DMS 273 (cell line): ENCODE measurements around the gene INKA2.

Experiments used
- DNase-seq: peaks from one replicate; lab custom pipeline; 2025; ENCODE audit not compliant: unreplicated experiment; lab: John Stamatoyannopoulos, UW

The INKA2 gene

DNA sequence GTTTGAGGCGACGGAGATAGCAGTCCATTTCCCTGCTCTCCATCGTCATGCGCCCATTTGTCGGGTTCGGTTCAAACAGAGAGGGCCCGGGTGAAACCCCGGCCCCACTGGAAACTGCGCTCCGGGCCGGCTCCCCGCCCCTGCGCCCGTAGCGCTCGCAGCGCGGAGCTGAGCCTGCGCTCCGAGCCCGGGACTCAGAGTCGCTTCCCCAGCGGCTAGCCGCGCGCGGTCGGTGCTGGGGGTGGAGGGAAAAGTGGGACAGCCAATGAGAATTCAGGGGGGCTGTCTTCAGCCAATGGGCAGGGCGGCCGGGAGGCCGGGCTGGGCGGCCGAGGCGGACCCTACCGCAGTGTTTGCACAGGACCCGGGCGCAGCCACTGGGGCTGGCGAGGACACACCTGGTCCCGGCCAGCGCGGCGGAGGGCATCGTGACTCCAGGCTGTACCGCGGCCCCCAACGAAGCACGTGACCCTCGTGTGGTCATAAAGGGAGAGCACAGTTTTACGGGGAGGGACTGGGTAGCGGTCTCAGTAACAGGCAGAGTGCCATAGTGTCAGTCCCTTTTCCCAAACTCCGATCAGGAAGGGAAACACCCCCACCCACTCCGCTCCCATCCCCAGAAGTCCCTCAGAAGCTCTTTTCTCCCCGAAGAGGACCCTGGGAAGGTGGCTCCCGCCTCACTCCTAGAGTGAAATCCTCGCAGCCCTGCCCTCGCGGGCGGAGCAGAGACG lies at the start of gene INKA2:
TSS of gene INKA2 (minus strand) at position 202 of the 731 bp plus-strand sequence. CDS start at position 49, 153 bp downstream.
- peak; percentile 97 for DNase-seq

DNA sequence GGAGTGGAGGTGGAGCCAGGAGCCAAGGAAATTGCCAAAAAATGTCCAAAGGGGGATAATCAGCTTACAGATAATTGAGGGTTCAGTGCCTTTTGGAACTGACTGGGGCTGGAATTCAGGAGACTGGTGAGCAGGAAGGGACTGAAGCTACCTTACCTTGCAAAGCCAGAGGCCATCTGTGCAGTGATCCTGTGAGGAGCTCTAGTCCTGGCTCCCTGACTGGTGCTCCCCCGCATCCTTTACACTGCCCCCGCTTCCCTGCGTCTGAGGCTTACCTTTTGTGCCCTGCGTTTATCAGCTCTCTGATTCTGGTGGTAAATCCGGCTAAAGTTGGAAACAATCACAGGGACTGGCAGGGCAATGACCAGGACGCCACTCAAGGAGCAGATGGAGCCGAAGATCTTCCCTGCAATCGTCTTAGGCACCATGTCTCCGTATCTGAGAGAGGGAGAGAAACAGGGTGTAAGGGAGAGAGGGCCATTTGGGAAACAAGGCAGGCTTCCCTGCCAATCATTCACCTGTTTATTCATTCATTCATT lies 47.5 kb upstream of the INKA2 start:
- DNase-seq = no peak

DNA sequence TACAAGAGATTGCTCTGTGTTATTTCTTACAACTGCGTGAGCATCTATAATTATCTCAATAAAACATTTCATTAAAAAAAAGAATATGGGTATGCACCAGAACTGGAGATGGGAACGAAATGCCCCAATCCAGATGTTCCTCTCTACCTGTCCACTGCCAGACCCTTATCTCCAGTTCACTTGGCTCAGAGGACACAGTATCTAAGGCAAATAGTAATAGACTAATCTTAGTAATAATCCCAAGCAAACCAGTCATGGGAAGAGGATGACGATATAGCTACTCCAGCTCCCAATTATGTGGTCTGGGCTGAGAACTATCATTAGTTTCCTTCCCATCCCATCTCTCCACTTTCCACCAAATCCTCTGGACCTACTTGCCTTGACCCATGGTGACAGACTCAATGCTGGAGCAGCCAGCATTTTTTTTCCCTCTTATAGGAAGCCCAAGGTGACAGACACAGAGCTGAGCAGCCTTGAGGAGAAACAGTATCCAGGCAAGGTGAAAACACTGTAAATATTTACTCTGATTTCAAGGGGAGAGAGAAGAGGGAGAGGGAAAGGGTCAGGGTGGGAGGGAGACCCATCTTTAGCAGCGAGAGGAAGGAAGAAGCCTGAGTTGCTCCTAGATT lies 45.2 kb upstream of the INKA2 start:
- DNase-seq = no peak

DNA sequence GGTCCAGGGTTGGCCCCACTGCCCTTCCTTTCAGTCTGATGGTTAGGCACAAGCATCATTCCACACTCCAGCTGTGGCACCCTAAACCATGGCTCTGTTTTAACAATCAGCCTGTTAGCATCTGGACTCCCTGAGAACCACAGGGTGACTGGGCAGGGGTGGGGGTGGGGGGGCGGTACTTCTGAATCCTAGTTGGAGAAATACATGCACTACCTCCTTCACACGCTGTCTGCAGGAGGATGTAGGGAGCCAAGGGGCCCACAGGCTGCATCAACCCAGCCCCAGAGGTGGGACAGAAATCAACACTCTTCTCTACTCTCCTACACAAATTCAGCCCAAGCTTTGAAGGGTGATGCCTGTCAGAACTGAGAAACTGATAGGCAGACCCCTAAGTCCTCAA lies 40.4 kb upstream of the INKA2 start:
- DNase-seq = no peak

DNA sequence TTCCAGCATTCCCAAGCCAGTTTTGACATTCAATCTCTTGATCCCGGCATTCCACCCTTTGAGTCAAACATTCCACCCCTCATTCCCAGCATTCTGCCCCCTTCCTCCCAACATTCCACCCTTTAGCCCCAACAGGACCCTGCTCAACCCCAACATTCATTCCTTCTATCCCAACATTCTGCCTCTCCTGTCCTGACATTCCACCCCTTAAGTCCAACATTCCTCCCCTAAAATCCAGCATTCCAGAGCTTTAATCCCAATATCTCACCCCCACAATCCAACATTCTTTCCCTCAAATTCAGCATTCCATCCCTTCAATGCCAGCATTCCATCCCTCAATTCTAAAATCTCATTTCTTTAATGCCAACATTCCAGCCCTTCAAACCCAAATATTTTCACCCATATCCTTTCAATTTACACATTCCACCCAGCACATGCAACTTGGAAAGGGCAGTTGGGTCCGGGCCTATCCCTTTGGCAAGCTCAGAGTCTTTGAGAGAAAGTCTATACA lies 39.4 kb upstream of the INKA2 start:
- DNase-seq = no peak

DNA sequence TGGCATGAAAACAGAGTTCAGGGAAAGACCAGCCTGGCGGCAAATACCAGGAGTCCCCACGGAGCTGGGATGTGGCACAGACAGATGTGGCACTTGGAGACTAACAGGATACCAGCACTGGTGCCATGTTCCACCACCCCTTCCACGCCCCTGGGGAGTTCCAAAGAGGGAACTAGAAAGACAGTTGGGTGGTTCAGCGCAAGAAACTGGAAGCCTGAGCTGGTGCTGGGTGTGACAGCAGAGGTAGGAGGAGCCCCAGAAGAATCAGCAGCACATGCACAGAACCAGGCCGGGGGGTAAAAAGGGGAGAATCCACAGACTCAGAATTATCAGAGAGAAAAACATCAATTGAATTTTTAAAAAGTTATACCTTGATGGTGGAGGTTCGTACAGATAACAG lies 38.9 kb upstream of the INKA2 start:
- no peak for DNase-seq

DNA sequence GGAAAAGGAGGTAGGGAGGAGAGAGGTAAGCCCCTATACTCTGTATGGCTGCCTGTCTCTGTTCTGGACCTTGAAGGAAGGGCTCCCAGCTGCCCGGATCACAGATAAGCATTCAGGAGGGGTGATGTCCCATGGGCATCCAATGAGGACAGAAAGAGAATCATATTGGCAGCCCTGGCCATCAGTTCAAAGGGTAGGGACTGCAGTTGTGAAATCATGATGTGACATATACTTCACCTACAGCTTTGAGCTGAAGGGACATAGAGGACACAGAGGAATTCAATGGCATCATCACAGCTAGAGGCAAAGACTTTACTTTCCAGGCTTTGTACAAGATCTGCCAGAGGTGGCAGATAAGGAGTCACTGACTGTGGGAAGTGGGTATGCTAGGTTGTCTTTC lies 38.1 kb upstream of the INKA2 start:
- DNase-seq = no peak

DNA sequence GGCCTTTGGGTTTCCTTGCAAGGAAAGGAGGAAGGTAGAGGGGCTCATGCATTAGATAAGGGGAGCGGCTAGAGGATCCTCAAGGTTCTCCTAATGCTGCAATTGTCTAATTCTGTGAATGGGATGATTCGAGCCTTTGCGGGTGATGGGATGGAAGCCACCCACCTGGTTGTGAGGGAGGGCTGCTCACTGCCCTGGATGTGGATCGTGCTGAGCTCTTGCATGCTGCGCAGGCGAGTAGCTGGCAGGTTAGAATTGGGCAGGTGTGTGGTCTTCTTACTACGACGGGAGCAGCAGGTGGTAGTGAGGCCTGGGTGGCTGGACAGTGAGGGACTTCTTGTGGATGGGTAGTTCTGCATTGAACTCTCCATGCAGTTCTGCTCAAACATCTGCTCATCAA lies 37.7 kb upstream of the INKA2 start:
- no peak for DNase-seq

DNA sequence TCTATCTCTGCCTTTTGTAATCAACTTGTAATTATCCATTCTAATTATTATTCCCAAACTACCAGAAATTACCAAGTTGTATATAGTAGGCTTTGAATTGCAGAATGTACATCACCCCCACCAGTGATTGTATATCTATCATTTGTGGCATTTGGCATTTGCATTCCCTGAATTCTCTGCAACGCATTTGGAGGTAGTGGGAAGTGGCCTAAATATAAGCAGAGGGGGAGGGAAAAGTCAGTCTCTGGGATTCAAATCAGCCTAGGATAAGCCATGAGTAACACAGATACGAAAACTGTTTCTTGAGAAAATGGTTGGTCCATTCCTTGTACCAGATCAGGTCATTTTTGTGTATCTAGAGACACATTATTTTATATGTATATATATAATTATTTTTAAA lies 37.2 kb upstream of the INKA2 start:
- DNase-seq = no peak

DNA sequence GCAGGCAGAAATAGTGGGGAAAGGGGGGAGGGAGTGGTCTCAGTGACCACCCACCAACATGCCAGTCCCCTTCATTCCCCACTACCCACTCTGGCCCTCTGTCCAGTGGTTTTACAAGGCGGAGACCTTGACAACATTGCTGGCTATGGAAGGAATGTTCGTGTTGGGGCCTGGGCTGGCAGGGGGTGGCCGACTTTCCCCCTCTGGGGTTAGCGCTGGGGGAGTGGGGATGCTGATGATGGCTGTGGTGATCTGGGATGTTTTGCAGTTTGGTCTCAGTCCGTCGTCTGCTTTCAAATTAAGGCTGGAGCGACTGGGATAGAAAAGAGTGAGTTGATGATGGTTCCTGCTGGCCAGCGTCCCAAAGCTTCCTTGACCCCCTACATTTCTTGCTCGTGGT lies 36.8 kb upstream of the INKA2 start:
- DNase-seq = no peak

DNA sequence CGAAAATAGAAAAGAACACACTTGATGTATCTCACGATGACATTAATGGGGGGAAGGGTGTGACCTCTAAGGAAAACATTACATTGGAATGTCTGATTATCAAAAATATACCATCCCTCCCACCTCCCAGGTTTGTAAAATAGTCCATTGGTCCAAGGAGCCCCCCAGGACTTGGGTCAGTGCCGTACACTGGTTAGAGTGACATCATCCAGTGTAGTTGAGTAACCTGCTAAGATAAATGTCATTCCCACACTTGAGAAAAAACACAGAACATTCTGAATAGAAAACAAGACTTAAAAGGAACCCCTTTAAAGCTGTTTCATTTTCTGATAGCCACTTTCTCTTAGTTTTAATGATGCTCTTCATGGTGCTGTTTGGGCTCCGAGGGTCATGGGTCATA lies 31.7 kb upstream of the INKA2 start:
- DNase-seq = no peak

DNA sequence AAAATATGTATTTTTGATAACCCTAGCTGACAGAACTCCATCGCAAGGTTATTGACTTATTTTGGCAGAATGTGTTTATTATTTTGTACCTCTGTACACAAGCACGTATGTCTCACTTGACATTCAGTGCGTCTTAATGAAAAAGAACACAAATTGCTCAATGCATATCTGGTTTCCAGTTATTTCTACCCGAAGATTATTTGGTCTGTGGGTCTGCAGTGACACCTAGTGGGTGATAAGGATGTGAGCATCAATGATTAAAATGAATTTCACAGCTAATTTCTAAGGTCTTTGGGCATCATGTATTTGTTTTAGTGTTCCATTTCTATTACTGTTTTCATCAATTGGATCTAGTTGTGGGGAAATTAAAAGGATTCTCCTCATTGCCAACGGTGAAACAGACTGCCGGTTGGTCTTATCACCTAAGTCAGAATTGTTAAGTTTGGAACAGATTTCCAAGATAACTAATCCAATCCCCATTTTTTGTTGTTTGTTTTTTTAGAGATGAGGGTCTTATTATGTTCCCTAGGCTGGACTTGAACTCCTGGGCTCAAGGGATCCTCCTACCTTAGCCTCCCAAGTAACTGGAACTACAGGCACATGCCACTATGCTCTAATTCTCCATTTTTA lies 30.4 kb upstream of the INKA2 start:
- DNase-seq = peak; percentile 82

DNA sequence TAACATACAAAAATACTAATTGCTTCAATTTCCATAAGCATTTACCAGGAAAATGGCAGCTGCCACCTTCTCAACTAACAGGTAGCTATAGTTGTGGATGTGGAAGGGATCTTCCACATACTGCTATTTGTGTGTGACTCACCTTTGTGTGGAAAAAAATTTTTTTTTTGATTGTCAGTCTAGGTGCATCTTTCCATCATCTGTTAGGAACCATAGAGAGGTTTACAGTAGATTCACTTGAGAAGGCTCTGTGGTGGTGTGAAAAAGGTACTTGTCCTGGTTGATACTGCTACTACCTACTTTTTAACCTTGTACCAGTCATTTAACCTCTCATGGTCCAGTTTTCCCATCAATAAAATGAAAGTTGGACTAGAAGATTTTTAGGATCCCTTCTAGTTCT lies 29.4 kb upstream of the INKA2 start:
- DNase-seq = no peak

DNA sequence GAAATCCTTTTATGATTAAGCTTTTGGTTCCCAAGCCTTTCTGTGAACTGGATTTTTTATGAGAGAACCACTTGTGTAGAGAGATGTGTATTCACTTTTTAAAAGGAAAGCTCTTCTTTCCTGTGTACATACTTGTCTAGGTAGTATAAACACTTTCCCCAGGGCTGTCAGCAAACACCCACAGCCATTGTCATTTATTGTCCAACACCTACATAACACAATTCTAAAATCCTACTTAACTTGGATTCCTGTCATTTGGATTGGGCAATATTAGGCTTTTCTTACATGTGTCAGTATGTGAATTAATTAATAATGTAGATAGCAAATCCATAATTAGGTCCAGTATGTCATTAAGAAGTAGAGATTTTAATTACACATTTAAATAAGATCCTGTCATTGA lies 28.8 kb upstream of the INKA2 start:
- no peak for DNase-seq

DNA sequence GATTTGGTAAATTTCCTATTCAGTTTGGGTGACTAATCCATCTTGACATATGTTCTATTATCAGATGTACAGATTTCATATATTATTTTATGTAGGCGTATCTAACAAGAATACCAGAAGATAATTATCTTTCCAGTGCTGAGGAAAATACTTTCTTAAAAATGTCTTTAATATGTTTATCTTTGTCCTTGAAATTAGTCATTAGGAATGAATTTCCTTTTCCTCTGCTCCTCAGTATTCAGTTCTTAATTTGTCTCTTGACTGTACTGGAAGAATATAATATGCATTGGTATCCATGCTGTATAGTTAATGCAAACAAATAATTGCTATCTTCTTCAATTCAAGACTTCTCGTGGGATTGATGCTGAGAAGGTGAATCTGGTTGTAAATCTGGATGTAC lies 23.1 kb upstream of the INKA2 start:
- DNase-seq = no peak

DNA sequence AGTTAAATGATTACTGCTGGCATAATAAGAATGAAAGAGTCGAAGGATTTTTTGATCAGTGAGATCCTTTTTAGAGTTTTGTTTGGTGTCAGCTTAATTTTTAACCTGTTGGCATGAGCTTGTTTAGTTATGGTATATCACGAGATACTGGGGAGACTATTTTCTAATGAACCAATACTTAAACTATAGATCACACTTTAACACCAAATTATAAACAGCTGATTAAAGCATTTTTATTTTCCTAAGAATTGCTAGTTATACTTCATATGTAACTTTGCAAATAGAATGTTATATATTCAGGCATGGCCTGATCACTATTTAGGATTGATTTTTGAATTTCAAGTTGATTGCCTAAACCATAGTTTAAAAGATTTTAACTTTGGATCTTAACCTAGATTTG lies 22.5 kb upstream of the INKA2 start:
- DNase-seq = no peak

DNA sequence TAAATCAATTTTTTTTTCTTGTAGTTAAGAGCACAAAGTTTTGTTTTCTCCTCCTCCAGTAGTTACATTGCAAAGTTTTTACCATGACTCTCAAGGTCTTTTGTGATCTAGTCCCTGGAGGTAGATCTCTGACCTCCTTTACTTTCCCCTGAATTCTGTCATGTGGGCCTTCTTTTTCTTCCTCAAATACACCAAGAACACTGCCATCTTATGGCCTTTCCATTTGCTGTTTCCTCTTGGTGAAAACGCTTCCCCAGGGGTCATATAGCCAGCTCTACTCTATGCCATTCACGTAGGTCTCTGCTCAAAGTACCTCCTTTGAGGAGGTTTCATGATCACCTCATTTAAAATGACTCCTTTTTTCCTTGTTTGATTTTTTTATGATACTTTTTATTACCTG lies 19.2 kb upstream of the INKA2 start:
- DNase-seq = peak; percentile 28

DNA sequence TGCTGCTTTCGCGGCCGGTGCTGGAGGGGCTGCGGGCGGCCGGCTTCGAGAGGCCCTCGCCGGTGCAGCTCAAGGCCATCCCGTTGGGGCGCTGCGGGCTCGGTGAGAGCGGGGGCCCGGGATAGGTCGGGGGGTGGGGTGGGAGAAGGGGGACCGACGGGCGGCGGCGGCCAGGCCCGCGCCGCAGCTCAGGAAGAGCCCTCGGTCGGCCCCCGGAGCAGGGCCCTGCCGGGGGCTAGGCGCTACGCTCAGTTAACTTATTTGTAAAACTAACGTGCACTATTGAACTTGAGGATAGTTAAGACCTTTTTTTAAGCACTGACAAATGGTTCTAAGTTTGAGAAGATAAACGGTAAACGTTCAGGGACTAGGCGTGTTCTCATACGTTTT lies 16.9 kb upstream of the INKA2 start:
- no peak for DNase-seq

DNA sequence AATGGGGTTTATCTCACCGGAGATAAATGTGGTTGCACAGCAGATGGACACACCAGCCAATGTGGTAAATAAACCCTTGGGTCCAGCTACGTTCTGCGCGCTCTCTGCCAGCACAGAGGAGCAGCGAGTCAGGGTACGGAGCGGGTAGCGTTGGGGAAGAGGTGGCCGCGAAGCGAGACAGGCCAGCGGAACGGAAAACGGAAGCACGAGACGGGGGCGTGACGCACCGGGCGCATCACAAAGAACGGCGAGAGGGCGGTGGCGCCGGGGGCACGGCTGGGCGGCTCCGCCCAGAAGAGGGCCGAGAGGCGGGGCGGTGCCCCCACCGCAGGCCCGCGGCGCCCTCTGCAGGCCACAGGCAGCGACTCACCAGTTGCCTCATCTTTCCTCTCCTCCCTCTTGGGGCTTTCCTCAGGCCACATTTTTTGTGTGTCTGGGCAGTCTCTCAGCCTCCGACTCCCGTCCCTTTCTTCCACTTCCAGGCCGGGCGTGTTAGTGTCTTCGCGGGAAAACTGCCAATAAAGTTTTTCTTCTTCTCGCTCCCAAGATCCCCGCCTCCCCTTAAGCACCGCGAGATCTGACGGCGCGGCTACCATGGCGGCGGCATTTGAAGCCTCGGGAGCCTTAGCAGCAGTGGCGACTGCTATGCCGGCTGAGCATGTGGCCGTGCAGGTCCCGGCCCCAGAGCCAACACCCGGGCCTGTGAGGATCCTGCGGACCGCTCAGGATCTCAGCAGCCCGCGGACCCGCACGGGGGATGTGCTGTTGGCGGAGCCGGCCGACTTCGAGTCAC lies 16.3 kb upstream of the INKA2 start, which contains the start of gene DDX20:
TSS of gene DDX20 (plus strand) at position 571 of the 793 bp plus-strand sequence. CDS start at position 595, 24 bp downstream.
- DNase-seq = peak; percentile 99

DNA sequence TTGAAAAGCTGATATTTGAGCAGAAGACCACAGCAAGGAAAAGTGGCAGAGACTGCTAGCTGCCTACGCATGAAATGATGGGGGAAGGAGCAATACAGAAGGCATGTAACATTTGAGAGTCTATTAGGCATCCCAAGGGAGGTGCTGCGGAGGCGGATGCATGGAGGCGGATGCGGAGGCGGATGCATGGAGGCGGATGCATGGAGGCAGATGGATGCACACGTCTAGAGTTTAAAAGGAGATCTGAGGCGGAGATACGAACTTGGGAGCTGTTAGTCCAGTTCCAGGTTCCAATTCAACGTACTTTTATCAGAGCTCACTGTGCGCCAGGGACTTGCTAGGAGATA lies 15.8 kb upstream of the INKA2 start:
- DNase-seq = peak; percentile 92

DNA sequence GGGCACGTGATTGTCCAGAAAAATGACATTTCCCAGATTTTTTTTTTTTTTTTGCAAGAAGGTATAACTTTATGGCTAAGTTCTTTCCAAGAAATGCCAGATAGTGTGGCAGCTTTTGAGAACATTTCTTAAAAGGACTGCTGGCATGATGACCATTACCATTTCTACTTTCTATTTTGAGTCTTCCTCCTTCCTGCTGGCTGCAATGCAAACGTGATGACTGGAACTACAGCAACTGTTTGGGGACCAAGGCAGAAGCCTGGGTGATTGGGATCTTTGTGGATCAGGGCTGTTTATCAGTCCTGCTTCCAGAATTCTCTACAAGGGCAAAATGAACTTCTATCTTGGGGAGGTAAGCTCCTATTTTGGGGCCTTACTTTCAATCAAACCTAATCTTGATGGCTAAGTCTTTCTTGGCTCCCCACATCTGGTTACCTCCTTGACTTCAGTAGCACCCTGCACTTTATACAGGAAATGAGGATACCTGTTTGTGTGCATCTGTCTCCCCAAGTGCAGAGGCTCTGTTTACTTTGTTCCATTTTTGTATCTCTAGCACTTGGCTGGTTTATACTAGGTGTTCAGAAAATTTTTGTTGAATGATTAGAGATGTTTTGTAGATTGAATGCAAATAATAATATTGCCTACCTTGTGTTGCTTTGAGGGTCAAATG lies 12.8 kb upstream of the INKA2 start:
- no peak for DNase-seq
